Measurements from ENCODE around the gene TBX4. TPM values are rescaled to one million over a fixed set of nuclear protein-coding genes. Genes with fewer than 3 reads are reported as not detected.
"Not testable (repeated sequence)": the region's sequence is repeated elsewhere in the genome, so short reads cannot be mapped to it uniquely, and the experiment has no call there.

The TBX4 gene
- total RNA-seq, 4 donors from 2014 or later, result not detected

GRCh38 chr17:61440697-61441096, 11.5 kb upstream of the TBX4 start:
- Histone ChIP-seq H3K27me3 (peaks cover 0 to 40% (median 0%) of the 10 kb centered on the region in 4 donors), H3K27ac (replicated peaks in 1 of 4) (no peak overlapping the region), H3K4me3 (no peak overlapping the region), H3K9me3 (peaks cover 0 to 16% (median 8%) of the 10 kb centered on the region in 4 donors), H3K4me1 (no peaks in the 10 kb centered on the region), H3K36me3 (no peaks in the 10 kb centered on the region)
- TF ChIP-seq, protein P1, sequence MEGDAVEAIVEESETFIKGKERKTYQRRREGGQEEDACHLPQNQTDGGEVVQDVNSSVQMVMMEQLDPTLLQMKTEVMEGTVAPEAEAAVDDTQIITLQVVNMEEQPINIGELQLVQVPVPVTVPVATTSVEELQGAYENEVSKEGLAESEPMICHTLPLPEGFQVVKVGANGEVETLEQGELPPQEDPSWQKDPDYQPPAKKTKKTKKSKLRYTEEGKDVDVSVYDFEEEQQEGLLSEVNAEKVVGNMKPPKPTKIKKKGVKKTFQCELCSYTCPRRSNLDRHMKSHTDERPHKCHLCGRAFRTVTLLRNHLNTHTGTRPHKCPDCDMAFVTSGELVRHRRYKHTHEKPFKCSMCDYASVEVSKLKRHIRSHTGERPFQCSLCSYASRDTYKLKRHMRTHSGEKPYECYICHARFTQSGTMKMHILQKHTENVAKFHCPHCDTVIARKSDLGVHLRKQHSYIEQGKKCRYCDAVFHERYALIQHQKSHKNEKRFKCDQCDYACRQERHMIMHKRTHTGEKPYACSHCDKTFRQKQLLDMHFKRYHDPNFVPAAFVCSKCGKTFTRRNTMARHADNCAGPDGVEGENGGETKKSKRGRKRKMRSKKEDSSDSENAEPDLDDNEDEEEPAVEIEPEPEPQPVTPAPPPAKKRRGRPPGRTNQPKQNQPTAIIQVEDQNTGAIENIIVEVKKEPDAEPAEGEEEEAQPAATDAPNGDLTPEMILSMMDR (IDR thresholded peaks at IDR 0.05), result no peak
- TF ChIP-seq POLR2A (IDR thresholded peaks at IDR 0.05; ENCODE audit: low read depth) (no peak), EP300 (IDR thresholded peaks at IDR 0.05) (no peak), POLR2AphosphoS5 (IDR thresholded peaks at IDR 0.05) (no peak)
- DNase-seq (ENCODE audit: extremely low spot score), result peak; percentile 45
- intact Hi-C loops (cut with DNase I), result no loop called here

GRCh38 chr17:61441507-61441906, 10.7 kb upstream of the TBX4 start:
- H3K36me3 ChIP-seq; H3K4me3 ChIP-seq; H3K4me1 ChIP-seq; H3K27ac ChIP-seq (replicated peaks in 1 of 4); H3K9me3 ChIP-seq; intact Hi-C loops (cut with DNase I); DNase-seq (ENCODE audit: extremely low spot score): not testable (repeated sequence)
- H3K27me3 ChIP-seq, result peaks cover 0 to 41% (median 0%) of the 10 kb centered on the region in 4 donors
- 92% methylated on average over 6 of the region's 6 CpGs for WGBS

GRCh38 chr17:61442136-61442775, 10.0 kb upstream of the TBX4 start:
- Histone ChIP-seq H3K36me3 (no peaks in the 10 kb centered on the region), H3K27ac (replicated peaks in 1 of 4) (no peak overlapping the region), H3K27me3 (peaks cover 0 to 41% (median 0%) of the 10 kb centered on the region in 4 donors), H3K9me3 (peaks cover 0 to 10% (median 3%) of the 10 kb centered on the region in 4 donors), H3K4me3 (no peak overlapping the region), H3K4me1 (no peaks in the 10 kb centered on the region)
- 69% methylated on average over 4 of the region's 4 CpGs for WGBS
- DNase-seq (ENCODE audit: extremely low spot score), result peak; percentile 47
- intact Hi-C loops (cut with DNase I), result no loop called here
- TF ChIP-seq POLR2A (IDR thresholded peaks at IDR 0.05; ENCODE audit: low read depth) (no peak), EP300 (IDR thresholded peaks at IDR 0.05) (no peak), POLR2AphosphoS5 (IDR thresholded peaks at IDR 0.05) (no peak)
- TF ChIP-seq, protein P1 (IDR thresholded peaks at IDR 0.05), result no peak

DNA sequence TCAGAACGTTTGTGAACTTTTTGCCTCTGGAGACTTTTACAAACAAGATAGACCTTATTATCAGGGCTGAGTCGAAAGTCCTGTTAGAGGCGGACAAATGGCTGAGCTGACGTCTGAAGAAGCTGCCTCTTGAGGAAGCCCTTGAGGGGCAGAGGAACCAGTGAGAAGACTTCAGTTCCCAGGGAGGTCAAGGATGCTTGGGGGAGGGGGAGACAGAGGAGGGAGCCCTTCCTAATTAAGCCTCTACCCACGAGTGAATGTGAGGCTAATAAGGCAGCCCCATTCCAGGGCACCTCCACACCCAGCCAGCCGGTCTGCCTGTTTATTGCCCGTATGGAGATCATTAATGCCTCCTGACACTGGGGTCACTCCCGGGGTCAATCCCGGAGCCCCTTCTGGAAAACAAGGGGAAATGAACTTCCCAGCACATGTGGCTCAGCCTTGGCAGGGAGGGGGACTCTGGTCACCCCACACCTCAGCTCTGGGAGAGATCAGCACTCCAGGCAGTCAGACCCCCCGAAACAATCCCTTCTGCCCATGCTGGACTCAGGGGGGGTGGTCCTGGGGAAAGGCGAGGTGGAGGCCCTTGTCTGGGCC, 9.2 kb upstream of the TBX4 start:
- WGBS, result 70% methylated on average over 9 of the region's 11 CpGs
- intact Hi-C loops (cut with DNase I), result no loop called here
- peaks cover 0 to 41% (median 0%) of the 10 kb centered on the region in 4 donors for H3K27me3 ChIP-seq

GRCh38 chr17:61443475-61443882, 8.7 kb upstream of the TBX4 start:
- peak; percentile 83 for DNase-seq (ENCODE audit: extremely low spot score)
- Histone ChIP-seq H3K36me3 (no peaks in the 10 kb centered on the region), H3K4me3 (no peak overlapping the region), H3K27me3 (peaks cover 0 to 45% (median 0%) of the 10 kb centered on the region in 4 donors), H3K27ac (replicated peaks in 1 of 4) (no peak overlapping the region), H3K4me1 (no peaks in the 10 kb centered on the region), H3K9me3 (no peaks in the 10 kb centered on the region)
- 88% methylated on average over 7 of the region's 18 CpGs for WGBS
- TF ChIP-seq EP300 (IDR thresholded peaks at IDR 0.05), result no peak
- TF ChIP-seq, protein P1 (IDR thresholded peaks at IDR 0.05), result no peak
- TF ChIP-seq POLR2AphosphoS5 (IDR thresholded peaks at IDR 0.05), result no peak
- TF ChIP-seq POLR2A (IDR thresholded peaks at IDR 0.05; ENCODE audit: low read depth), result no peak
- intact Hi-C loops (cut with DNase I), result no loop called here

More for the DNA sequence above, 9.2 kb upstream of the TBX4 start:
- no peak for TF ChIP-seq EP300 (IDR thresholded peaks at IDR 0.05)
- TF ChIP-seq POLR2A (IDR thresholded peaks at IDR 0.05; ENCODE audit: low read depth), result no peak
- TF ChIP-seq POLR2AphosphoS5 (IDR thresholded peaks at IDR 0.05), result no peak
- TF ChIP-seq, protein P1 (IDR thresholded peaks at IDR 0.05), result no peak
- Histone ChIP-seq H3K9me3 (peaks cover 0 to 4% (median 0%) of the 10 kb centered on the region in 4 donors), H3K27ac (replicated peaks in 1 of 4) (no peak overlapping the region), H3K4me3 (no peak overlapping the region), H3K36me3 (no peaks in the 10 kb centered on the region), H3K4me1 (no peaks in the 10 kb centered on the region)
- peak; percentile 77 for DNase-seq (ENCODE audit: extremely low spot score)
